ENCODE measurements around the gene KAT6B. TPM values are rescaled to one million over a fixed set of nuclear protein-coding genes. Genes with fewer than 3 reads are reported as not detected.

Gene KAT6B
- total RNA-seq, 2 donors from 2014 or later: 25.3 to 39.1 TPM

- H3K27ac Mint-ChIP-seq: no peak overlapping the region
- no peak for TF ChIP-seq CTCF (conservative IDR thresholded peaks at IDR 0.05)
- 82% methylated on average over 2 of the region's 2 CpGs; no CpG with 5 or more reads in 1 of the 2 experiments for WGBS, 2 experiments (ENCODE audit: insufficient coverage in 1 of 2, insufficient read length in 1 of 2)
- Histone ChIP-seq H3K36me3 (ENCODE audit: control insufficient read depth, insufficient read depth, low read length) (no peaks in the 10 kb centered on the region), H3K27me3 (ENCODE audit: control insufficient read depth, insufficient read depth, low read length, poor library complexity, severe bottlenecking) (no peaks in the 10 kb centered on the region), H3K4me3 (ENCODE audit: low read length) (no peak overlapping the region), H3K4me1 (ENCODE audit: control insufficient read depth, insufficient read depth, low read length) (no peaks in the 10 kb centered on the region), H3K27ac (ENCODE audit: low read depth, low read length) (no peak overlapping the region), H3K9ac (ENCODE audit: extremely low read depth, low read length, poor library complexity, severe bottlenecking) (no peak overlapping the region), H3K9me3 (ENCODE audit: control insufficient read depth, low read length) (no peaks in the 10 kb centered on the region)
- peaks cover 16% of the 10 kb centered on the region for H3K4me1 Mint-ChIP-seq
- no peaks in the 10 kb centered on the region for H3K36me3 Mint-ChIP-seq (ENCODE audit: low read depth)
- H3K27me3 Mint-ChIP-seq (ENCODE audit: insufficient read depth): no peaks in the 10 kb centered on the region
- no peaks in the 10 kb centered on the region for H3K9me3 Mint-ChIP-seq
- no peak overlapping the region for H3K4me3 Mint-ChIP-seq
- no peak for DNase-seq
Measured at GRCh38 chr10:74910976-74911350, 84.6 kb downstream of the KAT6B start.

GRCh38 chr10:74912182-74912581, 85.8 kb downstream of the KAT6B start:
- no peak for DNase-seq
- Histone ChIP-seq H3K9ac (ENCODE audit: extremely low read depth, low read length, poor library complexity, severe bottlenecking) (no peak overlapping the region), H3K36me3 (ENCODE audit: control insufficient read depth, insufficient read depth, low read length) (no peaks in the 10 kb centered on the region), H3K9me3 (ENCODE audit: control insufficient read depth, low read length) (no peaks in the 10 kb centered on the region), H3K4me1 (ENCODE audit: control insufficient read depth, insufficient read depth, low read length) (no peaks in the 10 kb centered on the region), H3K4me3 (ENCODE audit: low read length) (no peak overlapping the region), H3K27ac (ENCODE audit: low read depth, low read length) (no peak overlapping the region), H3K27me3 (ENCODE audit: control insufficient read depth, insufficient read depth, low read length, poor library complexity, severe bottlenecking) (no peaks in the 10 kb centered on the region)
- Mint-ChIP-seq H3K4me3 (no peak overlapping the region), H3K27me3 (ENCODE audit: insufficient read depth) (no peaks in the 10 kb centered on the region), H3K4me1 (peaks cover 12% of the 10 kb centered on the region), H3K36me3 (ENCODE audit: low read depth) (peaks cover 1% of the 10 kb centered on the region), H3K9me3 (peaks cover 2% of the 10 kb centered on the region), H3K27ac (no peak overlapping the region)
- no peak for TF ChIP-seq CTCF (conservative IDR thresholded peaks at IDR 0.05)

GRCh38 chr10:74912682-74913081, 86.3 kb downstream of the KAT6B start:
- peaks cover 2% of the 10 kb centered on the region for H3K9me3 Mint-ChIP-seq

More at GRCh38 chr10:74912682-74913081, 86.3 kb downstream of the KAT6B start:
- H3K36me3 Mint-ChIP-seq (ENCODE audit: low read depth): peaks cover 1% of the 10 kb centered on the region
- no peak for DNase-seq
- no peaks in the 10 kb centered on the region for H3K27me3 Mint-ChIP-seq (ENCODE audit: insufficient read depth)
- Histone ChIP-seq H3K36me3 (ENCODE audit: control insufficient read depth, insufficient read depth, low read length) (no peaks in the 10 kb centered on the region), H3K4me1 (ENCODE audit: control insufficient read depth, insufficient read depth, low read length) (no peaks in the 10 kb centered on the region), H3K9ac (ENCODE audit: extremely low read depth, low read length, poor library complexity, severe bottlenecking) (no peak overlapping the region), H3K9me3 (ENCODE audit: control insufficient read depth, low read length) (no peaks in the 10 kb centered on the region), H3K4me3 (ENCODE audit: low read length) (no peak overlapping the region), H3K27ac (ENCODE audit: low read depth, low read length) (no peak overlapping the region), H3K27me3 (ENCODE audit: control insufficient read depth, insufficient read depth, low read length, poor library complexity, severe bottlenecking) (no peaks in the 10 kb centered on the region)
- 86% methylated on average over 2 of the region's 2 CpGs; no CpG with 5 or more reads in 1 of the 2 experiments for WGBS, 2 experiments (ENCODE audit: insufficient coverage in 1 of 2, insufficient read length in 1 of 2)
- TF ChIP-seq CTCF (conservative IDR thresholded peaks at IDR 0.05): no peak
- no peak overlapping the region for H3K4me3 Mint-ChIP-seq
- H3K4me1 Mint-ChIP-seq: peaks cover 17% of the 10 kb centered on the region
- no peak overlapping the region for H3K27ac Mint-ChIP-seq

Data from endodermal cell (in vitro differentiated cells).